Stimulated activated CD4-positive, alpha-beta T cell treated with anti-CD3 and anti-CD28 coated beads, Interleukin-1b, Interleukin-23, amount 100 ng/mL, for 4 hours (primary cell): ENCODE measurements around the gene HK3.

ENCODE experiments used
- DNase-seq, 2 donors: peaks; one replicate each; pipeline ENCODE4 v3.0.0-alpha.2; 2020; ENCODE audit warnings: low read depth in 2 of 2

The HK3 gene

DNA sequence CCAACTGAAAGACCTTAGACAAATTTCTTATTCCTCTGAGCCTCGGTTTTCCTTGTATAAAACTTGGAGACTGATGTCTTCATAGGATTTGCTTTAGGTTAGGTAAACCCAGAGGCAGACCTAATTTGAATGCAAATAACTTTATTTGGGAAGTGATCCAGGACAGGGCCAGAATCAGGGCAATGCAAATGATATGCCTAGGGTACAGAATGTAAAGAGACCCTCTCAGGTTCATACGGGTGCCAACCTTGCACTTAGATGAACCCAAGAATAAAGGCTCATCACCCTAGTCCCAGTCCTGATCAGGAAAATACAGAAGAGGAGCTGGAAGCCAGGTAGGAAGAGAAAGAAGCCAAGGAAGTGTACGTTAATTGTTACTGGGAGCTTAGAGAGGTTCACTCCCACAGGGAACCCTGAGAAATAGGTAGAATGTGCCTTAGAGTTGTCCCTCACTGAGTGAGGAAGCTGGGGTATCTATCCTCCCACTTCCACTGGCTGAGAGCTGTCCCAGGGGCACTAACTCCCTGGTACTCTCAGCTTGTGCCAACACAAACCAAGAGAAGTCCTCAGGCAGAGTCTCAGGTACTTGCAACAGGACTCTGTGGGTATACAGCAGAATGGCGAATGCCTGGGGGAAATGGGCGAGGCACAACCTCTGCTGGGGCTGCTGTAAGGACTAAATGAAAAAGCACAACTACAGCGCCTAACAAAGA is 3.1 kb upstream of the HK3 start:
- no peak for DNase-seq

- no peak for DNase-seq
Measured at GRCh38 chr5:176901260-176902101, 2.3 kb upstream of the HK3 start.

GRCh38 chr5:176900780-176901204 is 1.6 kb upstream of the HK3 start:
- no peak for DNase-seq

GRCh38 chr5:176899946-176900779 is 1.0 kb upstream of the HK3 start:
- no peak for DNase-seq

DNA sequence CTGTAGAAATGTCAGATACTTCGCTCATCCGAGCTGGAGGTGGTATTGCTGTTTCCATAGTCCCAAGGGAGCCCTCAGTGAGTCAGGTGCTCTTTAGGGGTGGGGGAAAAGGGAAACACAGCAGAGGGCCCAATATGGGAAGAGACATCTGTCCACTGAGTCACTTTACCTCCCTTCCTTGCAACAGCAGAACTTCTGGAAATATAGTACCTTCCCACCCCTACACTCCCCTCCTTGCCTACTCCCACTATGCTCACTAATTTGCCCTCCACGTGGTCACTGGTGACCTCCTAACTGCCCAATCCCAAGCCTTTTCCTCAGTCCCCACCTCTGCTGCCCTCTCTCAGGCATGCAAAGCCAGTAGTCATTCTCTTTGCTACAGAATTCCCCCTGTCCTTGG is 1.9 kb downstream of the HK3 start:
- DNase-seq: no peak

GRCh38 chr5:176895831-176896230 is 3.3 kb downstream of the HK3 start:
- no peak for DNase-seq

- no peak for DNase-seq
Measured at GRCh38 chr5:176894298-176894697, 4.8 kb downstream of the HK3 start.

DNA sequence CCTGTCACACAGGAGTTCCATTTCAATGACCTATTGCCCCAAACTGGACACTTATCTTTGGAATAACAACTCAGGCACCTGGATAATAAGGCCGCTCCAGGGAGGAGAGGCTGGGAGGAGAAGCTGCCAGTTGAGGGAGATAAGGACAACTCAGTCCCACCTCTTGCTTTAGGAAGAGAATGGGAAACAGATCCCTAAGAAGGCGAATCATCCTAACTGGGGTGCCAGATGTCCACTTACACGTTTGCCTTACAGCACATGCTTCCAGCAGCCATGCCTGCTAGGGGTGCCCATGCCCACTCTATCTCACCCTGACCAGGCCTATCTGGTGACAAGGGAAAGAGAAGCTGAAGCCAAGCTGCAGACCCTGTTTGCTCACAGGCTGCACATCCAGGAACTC is 6.5 kb downstream of the HK3 start:
- no peak for DNase-seq

DNA sequence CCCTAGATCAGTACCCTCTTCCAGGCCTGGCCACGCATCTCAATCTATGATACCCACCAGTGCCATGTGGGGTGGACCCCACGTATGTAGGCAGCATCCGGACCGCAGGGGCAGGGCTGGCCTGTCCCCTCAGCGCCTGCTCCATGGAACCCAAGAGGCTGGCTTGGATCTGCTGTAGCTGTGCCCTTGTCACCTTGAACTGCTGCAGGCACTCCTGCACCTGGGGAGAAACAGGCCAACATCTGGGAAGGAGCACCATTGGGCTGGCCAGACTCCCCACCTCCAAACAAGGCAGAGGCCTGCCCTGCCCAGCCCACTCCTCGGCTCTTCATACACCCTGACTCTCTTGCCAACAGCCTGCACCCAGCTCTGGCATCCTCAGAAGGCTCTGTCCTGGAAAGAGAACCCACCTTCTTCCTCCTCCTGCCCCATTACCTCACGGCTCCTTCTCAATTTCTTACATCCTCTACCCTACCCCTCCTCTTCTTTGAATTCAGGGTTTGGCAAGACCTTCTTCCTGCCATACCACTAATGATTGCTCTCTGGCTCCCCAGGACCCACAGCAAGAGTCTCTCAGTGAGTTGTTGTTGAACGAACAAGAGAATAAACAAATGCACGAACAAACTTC is 7.7 kb downstream of the HK3 start:
- no peak for DNase-seq

- no peak for DNase-seq
Measured at GRCh38 chr5:176890455-176891330, 8.5 kb downstream of the HK3 start.

GRCh38 chr5:176889321-176890280 is 9.5 kb downstream of the HK3 start:
- DNase-seq: no peak

DNA sequence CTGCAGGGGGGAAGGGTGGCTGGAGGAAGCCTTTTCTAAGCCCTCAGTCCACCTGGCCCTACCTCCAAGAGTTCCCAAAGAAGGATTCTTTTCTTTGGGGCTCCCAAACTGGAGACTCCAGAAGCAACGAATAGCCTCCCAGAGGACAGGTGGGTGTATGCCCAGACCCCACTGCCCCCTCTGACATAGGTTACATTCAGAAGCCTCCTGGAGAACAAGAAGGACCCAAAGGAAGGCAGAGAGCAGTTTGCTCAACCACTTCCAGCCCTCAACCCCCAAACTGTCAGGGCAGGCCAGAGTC is 10.3 kb downstream of the HK3 start:
- DNase-seq: no peak

GRCh38 chr5:176888016-176888864 is 10.9 kb downstream of the HK3 start:
- DNase-seq: no peak

DNA sequence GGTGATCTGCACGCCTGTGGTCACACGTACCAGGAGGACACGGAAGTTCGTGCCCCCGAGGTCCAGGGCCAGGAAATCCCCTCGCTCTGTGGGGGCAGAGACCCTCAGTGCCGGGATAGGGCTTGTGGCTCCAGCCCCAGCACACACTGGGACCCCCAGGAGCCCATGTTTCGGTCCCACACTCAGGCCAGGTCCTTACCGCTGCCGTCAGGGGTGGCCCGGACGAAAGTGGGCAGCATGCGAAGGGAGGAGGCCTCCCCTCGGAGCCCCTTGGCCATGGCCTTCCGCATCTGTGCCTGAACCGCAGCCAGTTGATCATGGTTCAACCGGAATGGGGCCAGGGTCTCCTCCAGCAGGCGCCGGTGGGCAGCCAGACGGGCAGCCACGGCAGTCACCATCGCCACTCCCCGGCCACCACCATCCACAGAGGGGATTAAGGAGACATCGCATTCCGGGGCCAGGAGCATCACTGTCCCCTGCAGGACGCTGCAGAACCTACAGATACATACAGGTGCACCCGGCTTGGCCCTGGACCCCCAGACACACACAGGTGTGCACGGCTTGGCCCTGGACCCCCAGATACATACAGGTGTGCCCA is 11.8 kb downstream of the HK3 start:
- no peak for DNase-seq

DNA sequence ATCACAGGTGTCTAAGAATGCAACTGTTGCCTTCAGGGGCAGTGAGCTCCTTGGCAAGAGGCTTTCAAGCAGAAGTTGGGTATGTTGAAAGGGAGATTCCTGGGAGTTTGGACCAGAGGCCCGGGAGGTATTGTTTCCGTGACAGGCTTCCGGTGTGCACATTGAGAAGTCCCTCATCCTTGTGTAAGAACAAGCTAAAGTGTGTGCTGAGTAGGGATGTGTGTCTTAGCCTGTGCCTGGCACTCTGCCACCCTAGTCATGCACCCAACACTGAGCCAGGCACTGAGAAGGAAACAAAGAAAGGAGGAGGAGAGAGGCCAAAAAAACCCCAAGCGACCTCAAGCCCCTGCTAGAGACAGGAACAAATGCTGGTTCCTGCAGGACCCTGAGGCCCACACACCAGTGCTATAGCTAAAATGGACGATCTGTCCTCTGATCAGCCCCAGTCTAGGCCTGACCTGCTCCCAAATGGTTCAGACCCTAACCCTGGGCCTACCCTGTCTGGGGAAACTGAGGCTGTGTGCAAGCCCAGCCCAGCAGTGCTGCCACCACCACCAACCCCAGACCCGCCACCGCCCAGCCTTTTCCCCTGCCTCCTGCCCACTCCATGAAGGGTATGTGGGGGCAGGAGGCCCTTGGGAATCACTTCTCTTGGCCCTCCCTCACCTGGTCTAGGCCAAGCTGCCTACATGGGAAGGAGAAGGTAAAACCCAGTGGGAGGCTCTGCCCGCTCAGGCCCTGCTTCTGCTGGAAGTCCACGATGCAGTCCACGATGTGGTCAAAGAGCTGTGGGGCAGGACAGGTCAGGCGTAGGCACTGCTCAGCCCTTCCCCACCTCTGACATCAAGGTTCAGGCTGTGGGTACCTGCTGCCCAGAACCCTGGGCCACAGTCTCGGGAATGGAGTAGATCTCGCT is 12.6 kb downstream of the HK3 start:
- DNase-seq: no peak

DNA sequence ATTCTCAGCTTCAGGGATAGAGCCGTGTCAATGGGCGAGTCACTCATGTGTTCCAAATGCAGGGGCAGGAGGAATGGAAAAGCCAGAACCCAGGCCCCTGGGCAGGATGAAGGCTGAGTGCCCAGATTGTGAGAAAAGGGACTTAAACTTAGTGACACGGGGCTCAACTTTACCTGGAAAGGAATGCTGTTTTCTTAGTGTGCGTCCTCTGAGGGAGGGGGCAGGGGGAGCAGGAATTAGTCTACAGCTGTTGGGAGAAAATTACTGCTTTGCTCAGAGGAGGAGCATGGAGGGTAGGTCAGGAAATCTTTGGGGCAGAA is 14.6 kb downstream of the HK3 start:
- no peak for DNase-seq

- no peak for DNase-seq
Measured at GRCh38 chr5:176883700-176884570, 15.2 kb downstream of the HK3 start.
